COLO668 (cell line): ENCODE results near the gene STX16.
A peak's percentile ranks its signal among the peaks of the same experiment; 100 is the strongest.

Experiments used
- DNase-seq: peaks from one replicate; lab custom pipeline; 2025; ENCODE audit not compliant: unreplicated experiment; lab: John Stamatoyannopoulos, UW

STX16 gene

DNA sequence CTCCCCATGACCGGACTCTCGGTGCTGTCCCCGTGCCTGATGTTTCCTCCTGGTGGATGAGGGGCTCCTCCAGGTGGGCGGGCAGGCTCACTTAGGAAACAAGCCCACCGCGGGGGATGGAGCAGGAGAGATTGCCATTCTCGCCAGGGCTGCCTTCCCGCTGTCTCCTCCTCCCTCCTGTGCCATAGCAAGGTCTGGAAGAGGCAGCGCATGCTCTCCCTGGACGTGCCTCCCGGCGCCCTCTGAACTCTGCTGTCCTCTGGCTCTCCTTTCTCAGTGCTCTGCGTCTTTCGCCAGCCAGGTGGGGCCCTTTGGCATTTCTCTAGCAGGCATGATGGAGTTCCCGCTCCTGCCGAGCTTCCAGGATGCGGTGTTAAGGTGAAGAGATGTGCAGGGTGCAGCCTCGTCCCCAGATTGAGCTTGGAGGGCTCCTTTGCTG lies 24.1 kb downstream of the STX16 start:
- DNase-seq = no peak

DNA sequence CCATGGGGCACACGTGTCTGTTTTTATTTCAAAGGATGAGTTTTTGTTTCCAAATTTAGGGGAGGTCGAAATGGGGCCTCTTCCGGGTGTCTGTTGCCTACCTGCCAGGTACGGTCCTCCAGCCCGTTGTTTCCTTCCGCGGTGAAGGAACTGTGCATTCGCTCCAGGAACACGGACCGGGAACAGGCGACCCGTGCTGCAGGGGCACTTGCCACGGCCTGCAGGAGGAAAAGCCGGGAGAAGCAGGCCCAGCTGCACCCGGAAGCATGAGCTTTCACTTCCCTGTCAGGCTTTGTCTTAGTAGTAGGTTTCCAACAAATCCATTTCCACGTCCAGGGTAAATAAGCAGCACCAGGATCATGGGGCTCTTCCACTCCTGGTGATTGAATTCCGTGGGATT lies 24.6 kb downstream of the STX16 start:
- no peak for DNase-seq

DNA sequence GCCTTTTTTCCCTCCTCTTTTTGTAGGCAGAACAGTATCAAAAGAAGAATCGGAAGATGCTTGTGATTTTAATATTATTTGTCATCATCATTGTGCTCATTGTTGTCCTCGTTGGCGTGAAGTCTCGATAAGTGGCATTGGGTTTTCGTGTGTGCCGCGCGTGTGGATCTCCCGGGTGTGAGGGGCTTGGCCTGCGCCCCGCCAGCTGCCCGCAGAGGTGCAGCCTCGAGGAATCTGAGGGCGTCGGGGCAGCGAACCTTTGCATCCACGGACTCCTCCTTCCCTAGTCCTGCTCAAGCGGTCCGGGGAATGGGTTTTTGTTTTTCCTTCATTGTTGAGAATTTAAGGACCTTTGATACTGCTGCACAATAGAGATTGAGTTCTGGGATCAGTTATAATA lies 25.1 kb downstream of the STX16 start:
- no peak for DNase-seq

DNA sequence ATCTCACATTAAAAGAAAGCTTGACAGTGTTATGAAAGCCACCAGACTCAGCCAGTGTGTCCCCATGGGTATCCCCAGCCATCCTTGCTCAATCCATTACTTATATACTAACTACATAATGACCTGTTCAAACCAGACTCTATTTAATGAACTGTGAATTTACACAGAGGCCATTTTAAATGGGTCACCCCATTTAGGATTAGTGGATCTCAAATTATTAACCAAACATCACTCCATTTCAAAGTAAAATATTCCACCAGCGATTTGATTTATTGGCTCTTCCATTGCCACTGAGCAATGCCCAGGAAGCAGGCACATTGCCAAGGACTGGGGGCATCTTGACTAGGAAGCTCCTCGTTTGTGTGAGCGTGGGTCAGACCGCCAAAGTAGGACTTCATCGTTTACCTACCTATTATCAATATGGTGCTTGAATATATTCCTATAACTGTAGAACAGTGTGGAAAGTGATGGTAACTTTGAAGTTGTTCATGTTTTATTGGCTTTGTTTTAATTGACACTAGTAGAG lies 26.1 kb downstream of the STX16 start:
- no peak for DNase-seq

DNA sequence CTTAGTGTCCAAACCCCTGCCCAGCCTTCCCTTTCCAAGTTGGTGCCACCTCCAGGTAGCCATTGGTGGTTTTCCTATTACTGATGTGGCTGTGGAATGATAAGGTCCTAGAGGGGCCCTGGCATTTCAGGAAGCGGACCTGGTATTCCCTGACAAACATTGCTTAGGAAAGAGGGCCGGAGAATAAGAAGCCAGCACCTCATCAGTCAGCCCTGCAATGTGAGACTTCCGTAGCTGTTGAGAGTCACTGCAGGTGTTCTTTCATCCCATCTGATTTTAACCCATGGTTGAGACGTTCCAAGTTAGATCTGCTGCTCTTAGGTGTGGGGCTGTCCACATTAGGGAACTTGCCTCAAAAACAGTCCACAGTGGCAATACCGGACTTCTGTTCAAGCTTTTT lies 26.7 kb downstream of the STX16 start:
- DNase-seq = no peak

DNA sequence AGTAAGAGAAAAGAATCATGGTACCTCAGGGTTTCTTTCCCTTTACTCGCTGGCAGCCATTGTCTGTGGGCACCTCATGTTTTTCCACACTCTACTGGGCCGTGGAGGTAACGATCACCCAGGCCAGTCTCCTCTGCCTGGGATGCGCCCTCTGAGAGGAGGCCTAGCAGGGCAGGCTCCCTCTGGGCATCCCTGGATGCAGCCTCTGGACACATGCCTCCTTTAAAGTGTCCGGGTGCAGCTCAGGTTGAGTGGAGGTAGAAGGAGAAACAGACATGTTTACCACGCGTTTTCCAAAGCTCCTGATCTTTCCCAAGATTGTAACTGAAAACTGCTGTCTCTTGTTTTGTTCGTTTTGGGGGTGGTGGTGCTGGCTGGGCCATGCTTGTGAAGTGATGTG lies 27.7 kb downstream of the STX16 start:
- no peak for DNase-seq

DNA sequence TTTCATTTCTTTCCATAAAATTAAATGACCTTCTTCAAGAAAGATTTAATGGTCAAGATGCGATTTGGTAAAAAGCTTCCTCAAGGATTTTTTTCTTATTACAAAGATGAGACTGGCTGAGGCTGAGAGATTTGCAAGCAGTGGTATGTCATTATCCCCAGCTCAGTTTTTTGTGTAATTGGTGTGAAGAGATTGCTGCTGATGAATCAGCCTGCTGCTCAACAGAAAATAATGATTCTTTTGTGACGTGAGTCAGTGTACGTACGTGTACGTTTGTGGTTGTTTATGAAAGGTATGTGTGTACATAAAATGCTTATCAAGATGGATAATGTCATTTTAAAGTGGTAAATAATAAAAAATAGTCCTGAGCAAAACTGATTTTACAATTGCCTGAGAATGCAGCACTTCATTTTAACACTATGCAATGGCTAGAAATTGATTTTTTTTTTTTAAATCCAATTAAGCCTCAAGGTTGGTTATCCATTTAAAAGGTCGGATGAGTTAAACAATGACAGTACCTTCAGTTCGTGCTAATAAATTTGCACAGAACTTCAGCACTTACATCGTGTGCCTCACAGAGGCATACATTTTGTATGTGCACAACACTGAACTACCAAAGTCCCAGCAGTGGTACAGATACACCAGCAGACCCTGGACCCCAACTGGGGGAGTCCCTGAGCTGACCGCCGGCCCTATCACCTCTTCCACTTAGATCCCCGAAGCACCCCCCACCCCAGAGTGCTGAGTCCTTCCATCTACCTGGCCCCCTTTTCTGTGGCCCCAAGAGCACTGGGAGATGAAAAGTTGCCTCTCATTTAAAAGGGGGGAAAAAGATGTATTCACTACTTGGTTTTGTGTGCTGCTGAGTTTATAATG lies 31.8 kb downstream of the STX16 start:
- no peak for DNase-seq

DNA sequence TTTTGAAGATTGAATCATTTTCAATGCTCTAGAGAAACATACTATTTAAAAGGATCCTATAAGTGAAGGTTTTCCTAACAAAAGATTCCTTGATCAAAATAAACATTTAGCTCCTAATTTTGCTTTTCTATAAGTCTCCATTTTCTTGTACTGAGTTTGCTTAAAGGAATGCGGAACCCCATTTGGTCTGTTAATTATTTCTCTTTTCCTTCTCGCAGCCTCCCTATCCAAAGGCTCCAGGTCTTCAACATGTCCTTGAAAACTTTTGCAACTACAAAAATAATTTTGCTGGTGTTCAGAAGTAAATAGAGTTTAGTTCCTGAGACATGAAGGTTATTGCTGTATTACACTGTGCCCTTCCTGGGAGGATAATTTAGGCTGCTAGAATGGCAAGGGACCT lies 33.2 kb downstream of the STX16 start:
- no peak for DNase-seq

DNA sequence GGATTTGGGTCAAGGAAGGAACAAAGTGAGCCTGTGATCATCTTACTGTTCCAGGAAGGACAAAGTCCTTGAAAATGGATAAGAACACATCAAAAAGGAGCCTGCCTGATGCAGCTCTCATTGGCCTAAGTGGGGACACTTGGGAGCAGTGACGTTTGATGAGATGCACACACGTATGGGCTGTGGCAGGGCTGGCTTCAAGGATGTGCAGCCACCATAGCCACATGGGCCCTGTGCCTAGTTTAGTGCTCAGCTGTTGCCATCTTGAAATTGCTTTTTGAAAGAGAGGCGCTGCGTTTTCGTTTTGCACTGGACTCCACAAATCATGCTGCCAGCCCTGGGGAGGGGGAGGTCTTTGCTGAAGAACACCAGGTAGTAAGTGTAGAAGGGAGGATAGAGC lies 34.9 kb downstream of the STX16 start:
- DNase-seq = no peak

DNA sequence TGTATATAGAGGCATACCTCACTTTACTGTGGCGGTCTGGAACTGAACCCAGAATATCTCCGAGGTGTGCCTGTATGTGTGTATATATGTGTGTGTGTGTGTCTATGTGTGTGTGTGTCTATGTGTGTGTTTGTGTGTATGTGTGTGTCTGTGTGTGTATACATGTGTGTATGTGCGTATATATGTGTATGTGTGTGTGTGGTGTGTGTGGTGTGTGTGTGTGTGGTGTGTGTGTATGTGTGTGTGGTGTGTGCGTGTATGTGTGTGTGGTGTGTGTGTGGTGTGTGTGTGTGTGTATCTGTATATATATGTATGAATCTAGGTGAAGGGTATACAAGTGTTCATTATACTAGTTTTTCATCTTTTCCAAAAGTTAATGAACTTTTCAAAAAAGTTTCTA lies 37.3 kb downstream of the STX16 start:
- DNase-seq = no peak

DNA sequence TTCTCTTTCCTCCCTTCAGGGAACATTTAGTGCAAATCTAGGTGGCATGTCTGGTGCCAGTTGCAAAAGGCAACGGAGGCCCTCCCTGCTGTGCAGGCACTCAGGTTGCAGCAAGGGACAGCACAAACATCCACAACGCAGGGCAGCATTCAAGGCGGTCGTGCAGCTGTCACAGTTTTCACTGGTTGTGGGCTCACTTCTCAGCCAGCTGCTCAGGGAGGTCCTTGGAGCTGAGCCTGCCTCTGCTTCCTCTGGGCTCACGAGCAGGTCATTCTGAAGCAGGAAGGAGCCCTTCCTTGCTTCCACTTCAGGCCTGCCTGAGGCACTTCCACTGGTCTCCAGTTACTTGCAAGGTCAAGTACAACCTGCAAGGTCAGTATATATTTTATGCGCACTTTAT lies 37.8 kb downstream of the STX16 start:
- no peak for DNase-seq

DNA sequence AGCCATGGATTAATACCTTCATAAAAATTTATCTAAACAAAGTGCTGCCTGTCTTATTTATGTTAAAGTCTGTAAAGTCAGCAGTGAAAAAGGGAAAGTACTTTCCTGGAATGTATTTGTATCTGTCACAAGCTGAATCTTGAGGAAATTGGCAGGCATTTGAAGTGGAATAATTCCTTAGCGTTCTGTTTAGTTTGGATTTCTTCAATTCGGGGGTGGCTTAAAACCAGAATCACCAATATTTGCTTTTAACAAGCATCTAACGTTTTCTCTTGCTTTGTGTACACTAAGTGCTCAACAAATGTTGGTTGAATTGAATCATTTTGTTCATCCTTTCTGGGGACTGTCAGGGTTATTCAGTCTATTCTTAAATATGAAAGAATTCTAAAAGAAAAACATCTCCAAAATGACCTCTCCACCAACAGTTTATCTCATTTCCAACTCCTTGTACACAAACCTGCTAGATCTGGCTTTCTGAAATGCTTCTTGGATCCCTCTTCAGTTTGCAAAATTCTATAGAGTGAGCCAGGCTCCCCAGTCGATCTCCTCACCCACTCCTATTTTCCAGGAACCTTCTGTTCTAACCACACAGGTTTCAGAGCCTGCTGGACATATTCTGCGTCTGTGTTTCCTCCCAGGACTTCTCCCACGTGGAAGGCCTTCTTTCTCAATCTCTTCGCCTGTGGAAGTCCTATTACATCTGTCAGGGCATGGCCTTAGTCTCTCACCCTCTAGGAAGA lies 39.5 kb downstream of the STX16 start:
- DNase-seq = no peak

DNA sequence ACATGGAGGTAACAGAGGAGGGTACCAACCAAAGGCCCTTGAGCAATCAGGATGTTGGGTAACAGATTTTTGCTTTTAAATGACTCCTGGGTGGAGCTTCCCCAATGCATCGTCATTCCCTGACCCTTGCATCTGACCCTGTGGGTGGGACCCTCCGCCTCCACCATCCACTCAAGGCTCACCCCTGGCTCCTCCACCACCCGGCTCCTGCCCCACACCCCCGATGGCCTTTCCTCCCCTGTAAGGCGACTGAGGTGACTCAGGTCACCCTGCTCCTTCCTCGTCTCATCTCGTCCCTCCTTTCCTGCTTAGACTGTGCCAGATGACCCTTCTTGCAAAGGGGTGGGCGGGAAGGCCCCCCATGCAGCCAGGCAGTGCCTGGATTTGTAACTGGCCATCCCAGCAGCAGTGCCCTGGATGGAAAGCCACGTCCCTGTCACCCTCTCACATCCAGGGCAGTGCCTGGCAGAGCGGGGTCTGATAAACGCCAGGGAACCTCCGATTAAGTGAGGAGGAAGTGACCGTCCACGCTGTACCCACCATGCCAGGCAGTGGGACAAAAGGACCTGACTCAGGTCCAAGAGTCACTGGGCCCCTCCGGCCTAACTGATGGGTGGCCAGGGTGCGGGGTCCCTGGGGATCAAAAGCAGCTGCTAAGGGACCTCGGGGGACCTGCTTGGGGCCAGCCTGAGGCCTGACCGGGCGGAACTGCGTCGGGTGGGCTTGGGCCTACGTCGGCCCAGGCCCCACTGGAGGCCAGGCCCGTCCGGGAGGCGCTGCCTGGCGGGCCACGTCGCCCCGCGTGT lies 40.9 kb downstream of the STX16 start:
- DNase-seq = no peak

DNA sequence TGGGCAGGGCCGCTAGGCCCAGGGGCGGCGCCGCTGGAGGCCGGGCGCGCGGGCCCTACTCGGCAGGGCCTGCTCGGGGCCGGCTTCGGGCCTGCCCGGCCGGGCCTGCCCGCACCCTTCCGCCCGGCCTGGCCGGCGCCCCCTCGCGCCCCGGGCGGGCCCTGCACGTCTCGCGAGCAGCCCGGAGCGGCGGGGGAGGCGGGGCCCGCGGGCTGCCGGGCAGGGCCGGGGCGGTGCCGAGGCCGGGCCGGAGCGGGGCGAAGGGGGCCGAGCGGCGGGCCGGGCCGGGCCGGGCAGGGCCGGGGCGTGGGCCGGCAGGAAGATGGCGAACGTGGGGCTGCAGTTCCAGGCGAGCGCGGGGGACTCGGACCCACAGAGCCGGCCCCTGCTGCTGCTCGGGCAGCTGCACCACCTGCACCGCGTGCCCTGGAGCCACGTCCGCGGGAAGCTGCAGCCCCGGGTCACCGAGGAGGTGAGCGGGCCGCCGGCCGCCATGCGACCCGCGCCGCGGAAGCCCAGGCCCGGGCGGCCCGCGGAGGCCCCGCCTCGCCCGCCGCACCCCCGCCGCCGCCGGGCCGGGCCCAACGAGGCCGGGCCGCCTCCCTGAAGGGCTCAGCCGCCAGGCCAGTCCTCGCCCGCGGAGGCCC lies 41.6 kb downstream of the STX16 start, which contains the start of gene NPEPL1:
NPEPL1 (plus strand) TSS at position 222 of the 647 bp plus-strand sequence; CDS start at position 323, 101 bp downstream.
- peak; percentile 86 for DNase-seq

DNA sequence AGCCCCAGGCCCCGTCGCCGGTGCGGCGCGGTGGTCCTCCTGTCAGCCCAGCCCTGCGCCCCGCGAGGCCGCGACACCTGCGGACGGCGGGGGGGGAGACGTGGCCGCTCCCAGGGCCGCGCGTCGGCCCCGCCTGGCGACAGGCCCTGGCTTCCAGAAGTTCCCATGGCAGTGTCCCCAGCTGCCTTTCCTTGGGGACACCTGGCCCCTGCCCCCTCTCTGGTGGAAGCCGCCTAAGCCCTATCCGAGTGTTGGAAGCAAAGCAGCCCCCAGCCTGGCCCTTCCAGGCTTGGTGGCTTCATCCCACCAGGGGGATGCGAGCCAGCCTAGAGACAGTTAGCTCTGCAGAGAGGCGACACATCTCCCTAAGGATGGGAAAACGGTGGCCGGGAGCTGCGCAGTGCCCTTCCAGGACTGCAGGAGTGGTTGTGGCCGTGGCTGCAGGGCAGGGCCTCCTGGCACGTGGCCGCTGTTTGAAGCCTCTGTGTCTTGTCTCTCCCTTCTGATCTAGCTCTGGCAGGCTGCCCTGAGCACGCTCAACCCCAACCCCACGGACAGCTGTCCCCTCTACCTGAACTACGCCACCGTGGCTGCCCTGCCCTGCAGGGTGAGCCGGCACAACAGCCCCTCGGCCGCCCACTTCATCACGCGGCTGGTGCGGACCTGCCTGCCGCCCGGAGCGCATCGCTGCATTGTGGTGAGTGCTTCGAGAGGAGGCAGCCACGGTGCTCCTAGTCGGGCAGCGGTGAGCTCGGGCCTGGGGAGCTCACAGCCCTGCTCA lies 42.3 kb downstream of the STX16 start:
- DNase-seq = peak; percentile 61

DNA sequence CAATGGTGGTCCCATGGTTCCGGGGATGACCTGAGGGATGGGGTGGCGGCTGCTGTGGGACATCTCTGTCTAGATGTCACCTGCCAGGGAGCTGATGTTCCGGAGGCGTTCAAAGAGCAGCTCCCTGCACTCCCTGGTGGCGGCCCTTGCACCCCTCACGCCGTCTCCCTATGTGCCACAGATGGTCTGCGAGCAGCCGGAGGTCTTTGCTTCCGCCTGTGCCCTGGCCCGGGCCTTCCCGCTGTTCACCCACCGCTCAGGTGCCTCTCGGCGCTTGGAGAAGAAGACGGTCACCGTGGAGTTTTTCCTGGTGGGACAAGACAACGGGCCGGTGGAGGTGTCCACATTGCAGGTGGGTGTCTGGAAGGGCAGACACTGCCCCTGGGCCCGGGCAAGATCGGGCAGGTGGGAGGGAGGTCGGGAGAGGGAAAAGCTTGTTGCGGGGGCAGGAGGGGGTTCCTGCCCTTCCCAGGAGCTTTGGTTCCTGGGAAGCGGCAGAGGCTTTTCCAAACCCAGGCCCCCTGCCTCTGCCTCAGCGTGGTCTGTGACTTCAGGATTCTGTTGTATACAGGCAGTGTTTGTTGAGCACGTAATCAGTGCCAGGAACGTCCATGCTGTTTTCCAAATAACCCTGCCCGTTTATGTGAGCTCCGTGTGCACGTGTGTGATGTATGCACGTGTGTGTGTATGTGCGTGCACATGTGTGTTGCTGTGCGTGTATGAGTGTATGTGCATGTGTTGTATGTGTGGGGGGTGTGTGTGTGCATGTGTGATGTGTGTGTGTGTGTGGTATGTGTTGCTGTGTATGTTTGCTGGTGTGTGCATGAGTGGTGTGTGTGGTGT lies 43.4 kb downstream of the STX16 start:
- DNase-seq = no peak

DNA sequence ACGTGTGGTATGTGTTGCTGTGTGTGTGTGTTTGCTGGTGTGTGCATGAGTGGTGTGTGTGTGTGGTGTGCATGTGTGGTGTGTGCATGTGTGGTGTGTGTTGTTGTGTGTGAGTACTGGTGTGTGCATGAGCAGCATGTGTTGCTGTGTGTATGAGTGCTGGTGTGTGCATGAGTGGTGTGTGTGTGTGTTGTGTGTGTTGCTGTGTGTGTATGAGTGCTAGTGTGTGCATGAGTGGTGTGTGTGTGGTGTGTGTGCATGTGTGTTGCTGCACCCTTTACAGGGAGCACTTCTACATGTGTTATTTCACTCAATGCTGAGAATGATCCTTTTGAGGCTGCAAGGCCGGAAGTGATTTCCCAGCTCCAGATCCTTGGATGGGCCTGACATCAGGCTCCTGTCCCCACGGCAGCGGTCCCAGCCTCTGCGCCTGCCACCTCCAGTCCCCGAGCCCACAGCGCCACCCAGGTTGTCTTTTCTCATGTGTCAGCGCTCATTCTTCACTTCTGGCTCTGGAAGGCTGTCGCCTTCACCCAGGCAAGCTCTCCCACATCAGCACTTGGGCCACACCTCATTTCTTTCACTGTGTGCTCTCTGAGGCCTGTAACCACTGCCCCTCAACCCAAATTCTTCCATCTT lies 44.1 kb downstream of the STX16 start:
- DNase-seq = no peak

DNA sequence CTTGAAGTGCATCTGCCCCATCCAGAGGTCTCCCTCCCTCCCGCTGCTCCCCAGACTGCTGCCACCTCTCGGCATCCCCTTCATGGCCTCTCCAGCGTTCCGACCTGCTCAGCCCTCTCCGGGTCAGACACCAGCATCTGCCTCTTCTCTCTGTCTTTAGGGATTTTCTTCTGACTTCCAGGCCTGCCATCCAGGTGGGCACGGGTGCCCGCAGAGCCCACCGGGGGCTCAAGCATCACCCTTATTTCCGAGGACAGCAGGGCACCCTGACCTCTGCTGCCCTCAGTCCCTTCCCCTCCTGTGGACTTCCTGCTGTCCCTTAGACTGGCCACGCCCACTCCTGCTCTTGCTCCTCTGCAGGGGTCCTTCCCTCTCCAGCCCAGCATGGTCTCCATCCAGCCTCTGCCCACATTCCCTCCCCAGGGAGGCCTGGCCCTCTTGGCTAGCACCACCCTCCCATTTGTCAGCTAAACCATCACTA lies 44.9 kb downstream of the STX16 start:
- no peak for DNase-seq
